ENCODE data around the gene CD22. TPM values are rescaled to one million over a fixed set of nuclear protein-coding genes. Genes with fewer than 3 reads are reported as not detected.

The CD22 gene
- total RNA-seq, 1 experiment from 2014 or later = not detected

DNA sequence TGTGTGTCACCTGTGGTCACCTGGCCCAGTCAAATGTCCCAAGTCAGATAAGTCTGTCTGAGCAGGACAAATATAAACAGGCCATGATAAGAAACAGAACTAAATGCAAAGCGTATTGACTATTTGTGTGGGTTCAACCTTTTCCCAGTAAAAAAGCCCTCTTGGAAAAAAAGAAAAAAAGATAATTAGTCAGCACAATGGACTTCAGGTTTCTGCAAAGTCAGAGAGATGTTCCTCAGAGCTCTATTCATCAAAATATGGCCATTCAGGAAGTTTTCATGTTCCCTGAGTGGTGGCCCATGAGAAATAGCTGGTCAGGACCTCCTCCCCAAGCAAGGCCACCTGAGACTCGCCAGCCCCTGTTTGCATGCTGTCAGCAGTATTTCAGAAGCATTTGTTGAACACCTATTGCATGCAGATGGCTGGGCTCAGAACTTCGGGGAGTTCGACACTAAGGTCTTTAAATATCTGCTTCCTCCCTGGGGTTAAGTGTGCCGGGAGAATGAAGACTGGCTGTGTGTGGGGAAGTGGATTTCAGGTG, 32.0 kb downstream of the CD22 start:
- peaks cover 5% of the 10 kb centered on the region for H3K4me1 Mint-ChIP-seq (ENCODE audit: low read depth, unreplicated experiment)
- Histone ChIP-seq H3K9me3 (no peaks in the 10 kb centered on the region), H3K36me3 (ENCODE audit: control insufficient read depth, insufficient read depth, low read length) (no peaks in the 10 kb centered on the region), H3K4me1 (no peaks in the 10 kb centered on the region), H3K27me3 (replicated peaks; ENCODE audit: control insufficient read depth, insufficient read depth, low read length) (no peaks in the 10 kb centered on the region; the same call in 1 of the 2 replicates), H3K4me3 (ENCODE audit: low read depth, low read length) (no peak overlapping the region)
- ChIA-PET CTCF (no interaction called here), POLR2A (no interaction called here)
- no peaks in the 10 kb centered on the region for H3K36me3 Mint-ChIP-seq (ENCODE audit: insufficient read depth, unreplicated experiment)
- DNase-seq = no peak
- H3K27ac Mint-ChIP-seq (ENCODE audit: unreplicated experiment) = no peak overlapping the region
- intact Hi-C loops (cut with micrococcal nuclease; ENCODE audit: unreplicated experiment) = no loop called here
- no peaks in the 10 kb centered on the region for H3K27me3 Mint-ChIP-seq (ENCODE audit: insufficient read depth, unreplicated experiment)
- TF ChIP-seq, protein P1, sequence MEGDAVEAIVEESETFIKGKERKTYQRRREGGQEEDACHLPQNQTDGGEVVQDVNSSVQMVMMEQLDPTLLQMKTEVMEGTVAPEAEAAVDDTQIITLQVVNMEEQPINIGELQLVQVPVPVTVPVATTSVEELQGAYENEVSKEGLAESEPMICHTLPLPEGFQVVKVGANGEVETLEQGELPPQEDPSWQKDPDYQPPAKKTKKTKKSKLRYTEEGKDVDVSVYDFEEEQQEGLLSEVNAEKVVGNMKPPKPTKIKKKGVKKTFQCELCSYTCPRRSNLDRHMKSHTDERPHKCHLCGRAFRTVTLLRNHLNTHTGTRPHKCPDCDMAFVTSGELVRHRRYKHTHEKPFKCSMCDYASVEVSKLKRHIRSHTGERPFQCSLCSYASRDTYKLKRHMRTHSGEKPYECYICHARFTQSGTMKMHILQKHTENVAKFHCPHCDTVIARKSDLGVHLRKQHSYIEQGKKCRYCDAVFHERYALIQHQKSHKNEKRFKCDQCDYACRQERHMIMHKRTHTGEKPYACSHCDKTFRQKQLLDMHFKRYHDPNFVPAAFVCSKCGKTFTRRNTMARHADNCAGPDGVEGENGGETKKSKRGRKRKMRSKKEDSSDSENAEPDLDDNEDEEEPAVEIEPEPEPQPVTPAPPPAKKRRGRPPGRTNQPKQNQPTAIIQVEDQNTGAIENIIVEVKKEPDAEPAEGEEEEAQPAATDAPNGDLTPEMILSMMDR (IDR thresholded peaks at IDR 0.05; ENCODE audit: insufficient read depth in 1 of 2, low read depth in 1 of 2, low read length in 1 of 2, severe bottlenecking in 1 of 2, unreplicated experiment in 1 of 2) = no peak
- BruUV-seq (replicated peaks) = no TSS peak
- no peak overlapping the region for H3K4me3 Mint-ChIP-seq (ENCODE audit: unreplicated experiment)
- H3K9me3 Mint-ChIP-seq (ENCODE audit: unreplicated experiment) = no peaks in the 10 kb centered on the region

DNA sequence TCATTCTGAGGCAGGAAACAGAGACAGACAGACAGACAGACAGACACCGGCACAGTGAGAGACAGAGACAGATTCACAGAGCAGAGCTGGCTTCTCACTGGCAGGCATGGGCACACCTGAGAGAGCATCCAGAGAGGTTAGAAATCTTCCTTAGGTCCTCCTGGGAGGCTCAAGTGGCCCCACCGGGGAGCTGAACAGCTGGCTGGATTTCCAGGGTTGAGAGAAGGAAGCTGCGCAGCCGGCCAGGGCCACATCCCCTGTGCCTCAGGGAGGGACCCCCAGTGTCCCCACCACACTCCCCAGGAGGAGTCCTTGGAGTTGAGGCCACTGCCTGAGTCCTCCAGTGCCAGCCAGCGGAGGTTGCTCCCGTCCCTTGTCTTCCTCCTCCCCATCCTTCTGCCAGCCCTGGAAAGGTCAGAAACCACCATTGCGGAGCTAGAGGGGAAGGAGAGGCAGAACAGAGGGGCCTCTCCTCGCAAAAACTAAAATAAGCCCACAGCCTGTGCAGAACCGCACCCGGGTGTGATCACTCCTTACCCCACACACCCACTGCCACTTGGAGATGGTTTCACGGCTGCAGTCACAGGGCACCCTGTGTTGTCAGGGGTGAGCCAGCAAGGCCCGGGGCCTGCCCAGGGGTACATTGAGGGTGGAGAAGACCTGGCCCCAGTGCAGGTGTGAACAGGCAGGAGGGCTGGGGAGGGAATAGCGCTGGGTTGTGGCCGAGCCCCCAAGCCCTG, 33.4 kb downstream of the CD22 start:
- ChIA-PET POLR2A (no interaction called here), CTCF (interaction anchor here (0.5 kb wide), 1 partner anchor 103 kb away, joined by 3 read pairs; no protein-coding TSS in a partner anchor)
- no peak overlapping the region for H3K4me3 Mint-ChIP-seq (ENCODE audit: unreplicated experiment)

GRCh38 chr19:35363001-35363590, 34.1 kb downstream of the CD22 start:
- H3K27me3 Mint-ChIP-seq (ENCODE audit: insufficient read depth, unreplicated experiment) = no peaks in the 10 kb centered on the region
- no TSS peak for BruUV-seq (replicated peaks)
- no peaks in the 10 kb centered on the region for H3K4me1 Mint-ChIP-seq (ENCODE audit: low read depth, unreplicated experiment)
- no peak overlapping the region for H3K27ac Mint-ChIP-seq (ENCODE audit: unreplicated experiment)
- no peak overlapping the region for H3K4me3 ChIP-seq (ENCODE audit: low read depth, low read length)
- no peaks in the 10 kb centered on the region; the same call in 1 of the 2 replicates for H3K27me3 ChIP-seq (replicated peaks; ENCODE audit: control insufficient read depth, insufficient read depth, low read length)
- no peaks in the 10 kb centered on the region for H3K36me3 ChIP-seq (ENCODE audit: control insufficient read depth, insufficient read depth, low read length)
- ChIA-PET CTCF (interaction anchor here (0.5 kb wide), 1 partner anchor 103 kb away, joined by 3 read pairs; no protein-coding TSS in a partner anchor), POLR2A (no interaction called here)
- intact Hi-C loops (cut with micrococcal nuclease; ENCODE audit: unreplicated experiment) = no loop called here
- no peaks in the 10 kb centered on the region for H3K4me1 ChIP-seq
- no peak overlapping the region for H3K4me3 Mint-ChIP-seq (ENCODE audit: unreplicated experiment)
- TF ChIP-seq, protein P1 (IDR thresholded peaks at IDR 0.05; ENCODE audit: insufficient read depth in 1 of 2, low read depth in 1 of 2, low read length in 1 of 2, severe bottlenecking in 1 of 2, unreplicated experiment in 1 of 2) = no peak
- DNase-seq = no peak
- H3K9me3 Mint-ChIP-seq (ENCODE audit: unreplicated experiment) = no peaks in the 10 kb centered on the region
- H3K36me3 Mint-ChIP-seq (ENCODE audit: insufficient read depth, unreplicated experiment) = no peaks in the 10 kb centered on the region
- no peaks in the 10 kb centered on the region for H3K9me3 ChIP-seq

More for the DNA sequence above, 33.4 kb downstream of the CD22 start:
- Mint-ChIP-seq H3K9me3 (ENCODE audit: unreplicated experiment) (no peaks in the 10 kb centered on the region), H3K27me3 (ENCODE audit: insufficient read depth, unreplicated experiment) (no peaks in the 10 kb centered on the region), H3K4me1 (ENCODE audit: low read depth, unreplicated experiment) (no peaks in the 10 kb centered on the region), H3K36me3 (ENCODE audit: insufficient read depth, unreplicated experiment) (no peaks in the 10 kb centered on the region), H3K27ac (ENCODE audit: unreplicated experiment) (no peak overlapping the region)
- TF ChIP-seq, protein P1 (IDR thresholded peaks at IDR 0.05; ENCODE audit: insufficient read depth in 1 of 2, low read depth in 1 of 2, low read length in 1 of 2, severe bottlenecking in 1 of 2, unreplicated experiment in 1 of 2) = no peak
- no peaks in the 10 kb centered on the region; the same call in 1 of the 2 replicates for H3K27me3 ChIP-seq (replicated peaks; ENCODE audit: control insufficient read depth, insufficient read depth, low read length)
- H3K9me3 ChIP-seq = no peaks in the 10 kb centered on the region
- H3K4me3 ChIP-seq (ENCODE audit: low read depth, low read length) = no peak overlapping the region
- no peaks in the 10 kb centered on the region for H3K4me1 ChIP-seq
- BruUV-seq (replicated peaks) = no TSS peak
- intact Hi-C loops (cut with micrococcal nuclease; ENCODE audit: unreplicated experiment) = no loop called here
- no peaks in the 10 kb centered on the region for H3K36me3 ChIP-seq (ENCODE audit: control insufficient read depth, insufficient read depth, low read length)
- no peak for DNase-seq
